UCSD-AML1 (cell line): ENCODE results near the gene MMP24OS.
A peak's percentile ranks its signal among the peaks of the same experiment; 100 is the strongest.
"Not testable (repeated sequence)": the region's sequence is repeated elsewhere in the genome, so short reads cannot be mapped to it uniquely, and the experiment has no call there.

Source experiments
- DNase-seq: peaks from one replicate; lab custom pipeline; 2025; ENCODE audit not compliant: unreplicated experiment; lab: John Stamatoyannopoulos, UW

Gene MMP24OS

GRCh38 chr20:35252598-35252997 is 25.3 kb downstream of the MMP24OS start:
- DNase-seq, result not testable (repeated sequence)

DNA sequence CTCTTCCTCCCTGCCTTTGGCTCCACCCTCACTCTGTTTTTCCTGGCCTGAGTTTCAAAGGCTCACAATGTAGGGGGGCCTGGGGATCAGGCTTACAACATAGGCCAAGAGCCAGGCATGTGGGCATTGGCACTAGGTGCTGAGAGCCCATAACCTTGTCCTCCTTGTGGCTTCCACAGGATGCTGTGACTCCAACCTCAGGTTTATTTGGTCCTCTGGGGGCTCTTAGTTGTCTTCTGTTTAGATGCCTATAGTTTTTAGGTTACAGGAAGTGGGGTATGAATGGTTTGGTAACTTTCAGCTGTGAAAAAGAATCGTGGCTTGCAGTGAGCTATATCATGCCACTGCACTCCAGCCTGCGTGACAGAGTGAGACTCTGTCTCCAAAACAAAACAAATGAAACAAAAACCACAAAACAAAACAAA is 25.9 kb downstream of the MMP24OS start:
- no peak for DNase-seq

GRCh38 chr20:35251613-35251940 is 26.3 kb downstream of the MMP24OS start:
- DNase-seq, result no peak

DNA sequence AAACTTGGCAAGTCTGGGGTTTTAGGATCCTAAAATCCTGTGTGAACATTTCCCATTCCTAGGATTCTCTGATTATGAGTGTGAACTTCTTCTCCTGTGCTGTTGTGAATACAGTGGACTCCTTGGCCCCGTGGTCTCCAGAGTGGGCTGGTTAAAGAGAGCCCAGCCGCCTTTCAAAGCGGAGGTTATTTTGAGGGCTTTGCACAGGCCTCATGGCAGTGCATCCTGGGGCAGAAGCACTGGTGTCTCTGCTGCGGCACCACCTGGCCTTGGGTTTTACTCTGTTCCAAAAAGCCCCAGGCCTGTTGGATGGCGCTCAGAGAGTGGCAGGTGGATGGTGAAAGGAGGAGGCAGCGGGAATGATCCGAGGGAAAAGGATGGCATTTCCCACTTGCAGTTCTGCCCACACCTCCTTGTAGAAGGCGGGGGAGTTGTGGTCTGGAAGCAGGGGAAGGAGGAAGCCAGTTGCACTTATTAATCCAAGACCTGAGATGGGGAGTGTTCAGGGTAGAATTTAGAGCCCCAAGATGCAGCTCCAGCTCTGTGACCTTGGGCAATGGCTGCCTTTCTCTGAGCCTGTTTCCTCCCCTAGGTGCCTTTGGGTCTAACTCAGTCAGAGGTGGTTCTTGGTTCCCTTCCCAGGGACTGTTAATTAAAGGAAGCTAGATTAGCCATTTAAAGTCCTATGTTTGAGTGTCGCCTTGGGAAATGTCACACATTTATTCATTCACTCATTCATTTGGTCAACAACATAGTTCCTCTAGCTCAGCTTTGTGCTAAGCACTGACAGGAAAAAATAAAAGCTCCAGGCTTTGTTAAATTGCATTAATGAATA is 29.1 kb downstream of the MMP24OS start:
- DNase-seq, result no peak

DNA sequence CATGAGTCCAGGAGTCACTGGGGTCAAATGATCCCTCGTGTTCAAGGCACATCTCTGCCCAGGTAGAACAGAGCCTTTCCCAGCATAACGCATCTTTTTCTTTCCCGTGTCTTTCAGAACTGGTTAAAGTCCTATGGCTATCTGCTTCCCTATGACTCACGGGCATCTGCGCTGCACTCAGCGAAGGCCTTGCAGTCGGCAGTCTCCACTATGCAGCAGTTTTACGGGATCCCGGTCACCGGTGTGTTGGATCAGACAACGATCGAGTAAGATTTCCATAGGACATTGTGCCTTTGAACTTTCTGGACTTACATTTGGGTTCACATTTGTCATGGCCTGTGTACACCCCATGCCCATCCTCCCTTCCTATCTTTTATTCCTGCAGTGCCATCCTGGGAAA is 31.2 kb downstream of the MMP24OS start:
- DNase-seq, result no peak

GRCh38 chr20:35243986-35244385 is 33.9 kb downstream of the MMP24OS start:
- DNase-seq, result no peak

GRCh38 chr20:35243317-35243716 is 34.6 kb downstream of the MMP24OS start:
- DNase-seq, result no peak

GRCh38 chr20:35240811-35241293 is 37.1 kb downstream of the MMP24OS start:
- DNase-seq, result no peak

- no peak for DNase-seq
These were observed 37.7 kb downstream of the MMP24OS start for GRCh38 chr20:35240083-35240810.

- DNase-seq, result no peak
These were observed 39.2 kb downstream of the MMP24OS start for GRCh38 chr20:35238735-35239134.

DNA sequence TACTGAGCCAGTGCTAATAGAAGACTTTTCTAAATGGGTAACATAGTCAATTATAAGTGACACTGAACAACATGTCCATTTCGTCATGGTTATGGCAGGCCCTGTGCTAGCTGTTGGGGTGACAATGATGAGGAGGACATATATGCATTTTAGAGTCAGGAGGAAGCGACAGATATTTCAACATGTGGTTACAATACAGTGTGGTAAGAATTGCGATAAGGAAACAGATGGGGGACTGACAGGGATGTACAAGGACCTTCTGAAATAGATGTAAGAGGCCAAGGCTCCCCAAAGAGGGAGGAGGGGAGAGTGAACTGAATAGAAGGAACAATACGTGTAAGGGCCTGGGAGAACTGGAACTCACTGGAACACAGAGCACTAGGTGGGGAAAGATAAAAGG is 39.8 kb downstream of the MMP24OS start:
- DNase-seq, result no peak

DNA sequence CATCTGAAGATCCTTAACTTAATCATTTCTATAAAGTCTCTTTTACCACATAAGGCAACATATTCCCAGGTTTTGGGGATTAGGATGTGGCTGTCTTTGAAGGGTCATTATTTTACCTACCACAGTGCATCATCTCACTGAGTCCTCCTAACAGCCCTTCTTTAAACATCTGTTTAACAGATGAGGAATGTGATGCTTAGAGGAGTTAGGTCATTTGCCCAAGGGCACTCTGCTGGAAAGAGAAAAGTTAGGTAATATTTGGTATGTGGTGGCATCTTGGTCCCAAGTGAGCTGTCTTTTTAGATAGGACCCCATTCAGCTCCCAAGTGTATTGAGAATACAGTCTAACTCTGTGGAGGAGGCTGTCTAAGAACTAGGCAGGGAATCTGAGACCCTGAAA is 40.4 kb downstream of the MMP24OS start:
- DNase-seq, result no peak

DNA sequence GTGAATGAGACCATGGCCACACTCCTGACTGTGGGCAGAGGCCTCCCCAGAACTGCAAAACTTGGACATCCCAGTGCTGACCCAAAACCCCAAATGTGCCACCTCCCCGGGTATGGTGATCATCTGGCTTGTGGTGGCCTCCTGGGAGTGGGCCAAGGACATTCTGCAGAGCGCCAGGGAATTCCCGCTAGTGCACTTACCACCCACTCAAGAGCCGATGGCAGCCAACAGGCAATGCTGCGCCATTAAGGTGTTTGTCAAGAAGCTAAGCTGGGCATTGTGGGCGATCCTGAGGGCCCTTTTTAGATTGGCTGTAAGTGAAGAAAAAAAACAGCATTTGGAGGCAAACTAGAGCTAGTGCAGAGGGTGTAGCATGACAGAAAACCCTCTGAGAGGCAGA is 42.0 kb downstream of the MMP24OS start:
- DNase-seq, result no peak

GRCh38 chr20:35232575-35232974 is 45.3 kb downstream of the MMP24OS start:
- no peak for DNase-seq

- peak; percentile 45 for DNase-seq
These were observed 50.8 kb downstream of the MMP24OS start for GRCh38 chr20:35226884-35227681.
